Sigmoid colon (tissue), 7 donors: Measurements from ENCODE around the gene ADAMTS12. TPM values are rescaled to one million over a fixed set of nuclear protein-coding genes. Genes with fewer than 3 reads are reported as not detected.

Source experiments
- DNase-seq: peaks from one replicate; pipeline ENCODE4 v3.0.0-alpha.2; 2019
- H3K27ac ChIP-seq, 4 donors: fragments of 200-600 bp; sonication (generic); one replicate each; pipeline ENCODE4 v1.5.1; 2016 to 2019; ENCODE audit warnings: mild to moderate bottlenecking in 1 of 4
- H3K27me3 ChIP-seq, 3 donors: fragments of 200-600 bp; sonication (generic); one replicate each; pipeline ENCODE4 v1.5.1; 2019; ENCODE audit warnings: mild to moderate bottlenecking in 1 of 3
- H3K36me3 ChIP-seq, 4 donors: fragments of 200-600 bp; sonication (generic); one replicate each; pipeline ENCODE4 v1.5.1; 2016 to 2019
- H3K4me1 ChIP-seq, 4 donors: fragments of 200-600 bp; sonication (generic); one replicate each; pipeline ENCODE4 v1.5.1; 2017 to 2019
- H3K4me3 ChIP-seq, 4 donors: fragments of 200-600 bp; sonication (generic); one replicate each; pipeline ENCODE4 v1.5.1; 2017 to 2019; ENCODE audit warnings: mild to moderate bottlenecking in 2 of 4, moderate library complexity in 1 of 4
- H3K9me3 ChIP-seq, 4 donors: fragments of 200-600 bp in 3 of 4; sonication (generic) in 3 of 4; one replicate each; pipeline versions ENCODE4 v1.5.1 to v1.6.1; 2013 to 2019
- EP300 ChIP-seq, 4 donors: sonication (generic); formaldehyde crosslinking; IDR thresholded peaks; one replicate each; pipeline ENCODE4 v1.6.1; 2017; ENCODE audit warnings: antibody characterized with exemption in 4 of 4
- POLR2A ChIP-seq, 2 donors: fragments of 450-650 bp; IDR thresholded peaks; one replicate each; pipeline ENCODE4 v1.6.1; 2016; ENCODE audit warnings: antibody characterized with exemption in 2 of 2, mild to moderate bottlenecking in 2 of 2, moderate library complexity in 2 of 2
- POLR2AphosphoS5 ChIP-seq, 4 donors: sonication (generic); formaldehyde crosslinking; IDR thresholded peaks; one replicate each; pipeline ENCODE4 v1.6.1; 2017; ENCODE audit warnings: antibody characterized with exemption in 4 of 4
- WGBS, 2 donors: extraction: QIAGEN DNeasy Blood & Tissue Kit; methylation state at CpG; one replicate each; pipeline ENCODE4 v1.1.7; 2013; 5-methylcytosine and 5-hydroxymethylcytosine counted together
- intact Hi-C: fragments of 100-400 bp; cut with DNase I; formaldehyde crosslinking; loops from one replicate; pipeline ENCODE4 v1.15.1; 2023
- polyA plus RNA-seq, 3 donors: library from polyadenylated mRNA; stranded (reverse); fragments of 200-250 nt; gene quantifications; one replicate each; pipeline ENCODE4 v1.2.3, GENCODE V29; 2013
- total RNA-seq, 4 donors: library from RNA; depleted of rRNA; stranded (reverse); fragments of >200 nt; gene quantifications; one replicate each; pipeline ENCODE4 v1.1.0, GENCODE V29; 2016
- TF ChIP-seq, protein P1 (sequence below), 4 experiments: fragments of 450-650 bp in 3 of 4; fragments of 200-600 bp in 1 of 4; IDR thresholded peaks; one replicate each; pipeline ENCODE4 v1.5.1; 2016 to 2019; ENCODE audit warnings: antibody characterized with exemption in 4 of 4, mild to moderate bottlenecking in 3 of 4, moderate library complexity in 2 of 4
- donor health status: healthy with polysubstance abuse.
- donor health status: Bipolar disorder and iron deficiency.
- donor health status: healthy.

ADAMTS12 gene
- total and polyA plus RNA-seq, 7 donors, result 0.42 to 5.4 (median 2.7) TPM; not detected in 1

DNA sequence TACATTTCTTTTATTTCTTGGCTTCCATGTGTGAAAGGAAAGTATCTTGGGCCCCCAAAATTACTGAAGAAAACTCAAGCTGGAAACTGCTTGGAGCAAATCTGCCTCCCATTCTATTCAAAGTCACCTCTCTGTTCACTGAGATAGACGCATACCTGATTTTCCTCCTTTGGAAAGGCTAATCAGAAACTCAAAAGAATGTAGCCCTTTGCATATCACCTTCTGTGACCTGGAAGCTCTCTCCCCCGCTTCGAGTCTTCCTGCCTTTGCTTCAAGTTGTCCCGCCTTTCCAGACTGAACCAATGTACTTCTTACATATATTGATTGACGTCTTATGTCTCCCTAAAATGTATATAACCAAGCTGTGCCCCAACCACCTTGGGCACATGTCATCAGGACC is 39.3 kb upstream of the ADAMTS12 start:
- 76 to 86% methylated on average over 5 of the region's 5 CpGs for WGBS, 2 donors
- Histone ChIP-seq H3K36me3 (no peaks in the 10 kb centered on the region), H3K4me1 (peaks cover 0 to 6% (median 5%) of the 10 kb centered on the region in 4 donors), H3K4me3 (no peak overlapping the region), H3K9me3 (no peaks in the 10 kb centered on the region), H3K27me3 (peaks cover 0 to 11% (median 5%) of the 10 kb centered on the region in 3 donors), H3K27ac (no peak overlapping the region)
- TF ChIP-seq POLR2A (IDR thresholded peaks at IDR 0.05), result no peak
- TF ChIP-seq, protein P1, sequence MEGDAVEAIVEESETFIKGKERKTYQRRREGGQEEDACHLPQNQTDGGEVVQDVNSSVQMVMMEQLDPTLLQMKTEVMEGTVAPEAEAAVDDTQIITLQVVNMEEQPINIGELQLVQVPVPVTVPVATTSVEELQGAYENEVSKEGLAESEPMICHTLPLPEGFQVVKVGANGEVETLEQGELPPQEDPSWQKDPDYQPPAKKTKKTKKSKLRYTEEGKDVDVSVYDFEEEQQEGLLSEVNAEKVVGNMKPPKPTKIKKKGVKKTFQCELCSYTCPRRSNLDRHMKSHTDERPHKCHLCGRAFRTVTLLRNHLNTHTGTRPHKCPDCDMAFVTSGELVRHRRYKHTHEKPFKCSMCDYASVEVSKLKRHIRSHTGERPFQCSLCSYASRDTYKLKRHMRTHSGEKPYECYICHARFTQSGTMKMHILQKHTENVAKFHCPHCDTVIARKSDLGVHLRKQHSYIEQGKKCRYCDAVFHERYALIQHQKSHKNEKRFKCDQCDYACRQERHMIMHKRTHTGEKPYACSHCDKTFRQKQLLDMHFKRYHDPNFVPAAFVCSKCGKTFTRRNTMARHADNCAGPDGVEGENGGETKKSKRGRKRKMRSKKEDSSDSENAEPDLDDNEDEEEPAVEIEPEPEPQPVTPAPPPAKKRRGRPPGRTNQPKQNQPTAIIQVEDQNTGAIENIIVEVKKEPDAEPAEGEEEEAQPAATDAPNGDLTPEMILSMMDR (IDR thresholded peaks at IDR 0.05), result no peak
- TF ChIP-seq EP300 (IDR thresholded peaks at IDR 0.05), result no peak
- TF ChIP-seq POLR2AphosphoS5 (IDR thresholded peaks at IDR 0.05), result no peak
- intact Hi-C loops, result loop anchor here (10.0 kb wide), 1 partner anchor 276 kb away; no protein-coding TSS in a partner anchor
- DNase-seq, result no peak

DNA sequence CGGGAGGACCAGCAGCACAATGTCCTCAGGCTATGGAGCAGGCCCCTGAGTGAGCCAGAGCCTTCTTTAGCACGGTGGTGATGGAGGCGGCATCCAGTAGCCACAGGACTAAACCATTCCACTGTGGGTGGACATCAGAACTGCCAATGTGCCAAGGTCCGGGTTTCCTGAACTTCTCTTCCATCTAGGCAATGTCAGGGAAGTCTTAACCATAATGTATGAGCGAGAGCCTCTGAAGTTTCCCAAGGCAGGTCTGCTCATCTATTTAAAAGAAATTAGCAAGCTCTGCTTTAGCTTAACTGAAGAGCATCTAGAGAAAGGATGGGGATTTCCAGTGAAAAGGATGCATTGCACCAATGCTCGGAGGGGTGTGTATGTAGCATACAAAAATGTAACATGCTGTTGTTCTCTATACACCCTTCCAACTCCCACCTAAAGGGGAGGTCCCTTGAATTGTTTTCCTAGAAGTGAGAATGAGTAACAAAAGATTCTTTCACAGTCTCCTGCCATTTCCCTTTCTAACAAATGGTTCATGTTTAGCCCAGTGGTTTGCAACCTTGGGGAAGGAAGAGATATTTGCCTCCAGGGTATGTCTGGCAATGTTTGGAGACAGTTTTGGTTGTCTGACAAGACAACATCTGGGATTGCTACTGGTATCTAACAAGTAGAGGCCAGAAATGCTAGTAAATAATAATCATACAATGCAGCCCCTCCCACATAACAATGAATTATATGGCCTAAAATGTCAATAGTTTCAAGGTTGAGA is 38.3 kb upstream of the ADAMTS12 start:
- H3K4me1 ChIP-seq, result no peaks in the 10 kb centered on the region
- DNase-seq, result no peak
- no peaks in the 10 kb centered on the region for H3K9me3 ChIP-seq
- intact Hi-C loops, result loop anchor here (10.0 kb wide), 1 partner anchor 275 kb away; no protein-coding TSS in a partner anchor
- no peak overlapping the region for H3K4me3 ChIP-seq
- TF ChIP-seq, protein P1 (IDR thresholded peaks at IDR 0.05), result no peak
- TF ChIP-seq EP300 (IDR thresholded peaks at IDR 0.05), result no peak
- TF ChIP-seq POLR2AphosphoS5 (IDR thresholded peaks at IDR 0.05), result no peak
- no peak for TF ChIP-seq POLR2A (IDR thresholded peaks at IDR 0.05)
- H3K27ac ChIP-seq, result no peak overlapping the region
- no peaks in the 10 kb centered on the region for H3K36me3 ChIP-seq
- 90% methylated on average over 6 of the region's 6 CpGs for WGBS, 2 donors
- peaks cover 0 to under 1% (median 0%) of the 10 kb centered on the region in 3 donors for H3K27me3 ChIP-seq

DNA sequence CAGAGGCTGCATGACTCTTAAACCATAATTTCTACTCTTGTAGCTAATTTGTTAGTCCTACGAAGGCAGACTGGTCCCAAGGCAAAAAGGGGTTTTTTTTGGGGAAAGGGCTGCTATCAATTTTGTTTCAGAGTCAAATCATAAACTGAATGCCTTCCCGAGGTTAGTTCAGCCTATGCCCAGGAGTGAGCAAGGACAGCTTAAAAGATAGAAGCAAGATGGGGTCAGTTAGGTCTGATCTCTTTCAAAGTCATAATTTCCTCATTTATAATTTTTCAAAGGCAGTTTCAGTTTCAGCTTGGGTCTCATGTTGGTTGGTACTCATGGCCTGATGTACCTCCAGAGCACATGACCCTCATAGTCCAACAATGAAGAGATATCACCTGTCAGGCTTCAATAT is 36.5 kb upstream of the ADAMTS12 start:
- WGBS, 2 donors, result 81 to 87% methylated on average over 2 of the region's 2 CpGs

DNA sequence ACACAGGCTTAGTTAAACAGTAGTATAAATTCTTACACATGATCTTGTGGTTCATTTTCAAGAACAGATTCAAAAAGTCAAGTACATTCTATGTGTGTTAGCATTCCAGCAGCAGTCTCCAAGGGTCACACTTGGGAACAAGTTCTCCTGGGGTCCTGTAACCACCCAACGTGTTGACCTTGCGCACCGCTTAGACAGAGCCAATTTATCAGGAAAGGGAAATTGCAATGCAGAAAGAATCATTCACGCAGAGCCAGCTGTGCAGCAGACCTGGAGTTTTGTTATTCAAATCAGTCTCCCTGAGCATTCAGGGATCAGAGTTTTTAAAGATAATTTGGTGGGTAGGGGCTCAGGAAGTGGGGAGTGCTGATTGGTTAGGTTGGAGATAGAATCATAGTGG is 35.9 kb upstream of the ADAMTS12 start:
- no peak for DNase-seq
- Histone ChIP-seq H3K4me1 (no peaks in the 10 kb centered on the region), H3K27me3 (no peaks in the 10 kb centered on the region), H3K4me3 (no peak overlapping the region), H3K9me3 (no peaks in the 10 kb centered on the region), H3K27ac (no peak overlapping the region), H3K36me3 (no peaks in the 10 kb centered on the region)
- TF ChIP-seq EP300 (IDR thresholded peaks at IDR 0.05) (no peak), POLR2A (IDR thresholded peaks at IDR 0.05) (no peak), POLR2AphosphoS5 (IDR thresholded peaks at IDR 0.05) (no peak)
- TF ChIP-seq, protein P1 (IDR thresholded peaks at IDR 0.05), result no peak
- intact Hi-C loops, result no loop called here
- WGBS, 2 donors, result 69 to 77% methylated on average over 4 of the region's 4 CpGs

More for the DNA sequence above, 36.5 kb upstream of the ADAMTS12 start:
- Histone ChIP-seq H3K9me3 (no peaks in the 10 kb centered on the region), H3K4me1 (no peaks in the 10 kb centered on the region), H3K4me3 (no peak overlapping the region), H3K27me3 (no peaks in the 10 kb centered on the region), H3K27ac (no peak overlapping the region), H3K36me3 (no peaks in the 10 kb centered on the region)
- DNase-seq, result no peak
- intact Hi-C loops, result no loop called here
- TF ChIP-seq, protein P1 (IDR thresholded peaks at IDR 0.05), result no peak
- no peak for TF ChIP-seq POLR2AphosphoS5 (IDR thresholded peaks at IDR 0.05)
- no peak for TF ChIP-seq EP300 (IDR thresholded peaks at IDR 0.05)
- no peak for TF ChIP-seq POLR2A (IDR thresholded peaks at IDR 0.05)
